T-helper 17 cell (primary cell): ENCODE results near the gene PGPEP1. TPM values are rescaled to one million over a fixed set of nuclear protein-coding genes. Genes with fewer than 3 reads are reported as not detected.

Experiments
- ATAC-seq: fragments of 150-1000 bp; cut with Tn5 transposase; 2 replicates; pipeline ENCODE4 v1.10.0; 2021; ENCODE audit warnings: mild to moderate bottlenecking, moderate library complexity
- DNase-seq, 3 donors: peaks; one replicate each; pipeline versions ENCODE4 v3.0.0 to v3.0.0-alpha.2; 2020 to 2021
- H3K9me3 ChIP-seq: one replicate; pipeline ENCODE4 v1.7.0; 2013; ENCODE audit warnings: low read length, mild to moderate bottlenecking; ENCODE audit not compliant: control insufficient read depth, poor library complexity, severe bottlenecking
- H3K27ac Mint-ChIP-seq: one replicate; pipeline ENCODE4 v1.8.0; 2022; ENCODE audit warnings: mild to moderate bottlenecking, moderate library complexity, mixed read lengths
- H3K27me3 Mint-ChIP-seq: one replicate; pipeline ENCODE4 v1.8.0; 2022; ENCODE audit warnings: mixed read lengths
- H3K36me3 Mint-ChIP-seq: one replicate; pipeline ENCODE4 v1.8.0; 2022; ENCODE audit warnings: low read depth, mixed read lengths
- H3K4me1 Mint-ChIP-seq: one replicate; pipeline ENCODE4 v1.8.0; 2022; ENCODE audit warnings: mild to moderate bottlenecking, mixed read lengths
- H3K4me3 Mint-ChIP-seq: one replicate; pipeline ENCODE4 v1.8.0; 2022; ENCODE audit warnings: mild to moderate bottlenecking, moderate library complexity, mixed read lengths
- total RNA-seq, 4 donors: library from RNA in 2 of 4; stranded (reverse) in 2 of 4; gene quantifications; one replicate each; pipeline ENCODE4 v1.2.3 and lab custom pipeline; 2022 to 2026

Gene PGPEP1
- total RNA-seq, 2 donors from 2014 or later = 22.0 to 28.3 TPM

DNA sequence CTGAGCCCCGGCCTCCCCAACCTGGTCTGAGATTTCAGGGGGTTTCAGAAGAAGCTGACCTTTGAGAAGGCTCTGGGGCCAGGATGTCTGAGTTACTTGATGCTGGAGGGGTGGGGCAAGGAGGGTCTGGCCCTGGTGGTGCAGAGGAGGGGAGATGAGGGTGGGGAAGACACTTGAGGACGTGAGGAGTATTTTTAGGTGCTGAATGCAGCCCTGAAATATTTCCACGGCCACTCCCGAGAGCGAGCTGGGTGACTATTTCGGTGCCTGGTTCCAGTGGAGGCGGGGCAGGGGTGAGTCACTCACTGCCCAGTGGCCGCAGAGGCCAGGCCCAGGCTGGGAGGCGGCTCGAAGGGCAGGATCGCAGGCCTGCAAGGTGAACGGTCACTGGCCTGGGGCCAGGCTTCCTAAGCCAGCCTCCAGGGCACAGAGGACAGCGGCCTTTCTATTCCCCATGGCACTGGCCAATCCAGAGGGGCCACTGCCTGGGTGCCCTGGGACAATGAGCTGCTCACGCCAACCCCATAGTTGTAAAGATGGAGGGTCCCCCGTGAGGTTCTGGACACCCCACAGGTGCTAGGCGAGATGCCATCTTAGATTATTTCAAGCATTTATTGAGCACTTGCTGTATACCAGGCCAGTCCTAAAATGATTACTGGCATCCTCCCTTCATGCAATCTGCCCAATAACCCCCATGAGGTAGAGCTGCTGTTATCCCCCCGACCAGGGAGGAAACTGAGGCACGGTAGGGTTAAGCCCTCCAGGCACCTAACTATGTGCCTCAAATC, 39.3 kb upstream of the PGPEP1 start:
- Mint-ChIP-seq H3K27me3 (no peaks in the 10 kb centered on the region), H3K27ac (peak overlapping the region; percentile 70), H3K4me1 (peaks cover 22% of the 10 kb centered on the region), H3K36me3 (peaks cover 4% of the 10 kb centered on the region), H3K4me3 (no peak overlapping the region)
- no peaks in the 10 kb centered on the region for H3K9me3 ChIP-seq
- DNase-seq (no peak), ATAC-seq (no peak)

DNA sequence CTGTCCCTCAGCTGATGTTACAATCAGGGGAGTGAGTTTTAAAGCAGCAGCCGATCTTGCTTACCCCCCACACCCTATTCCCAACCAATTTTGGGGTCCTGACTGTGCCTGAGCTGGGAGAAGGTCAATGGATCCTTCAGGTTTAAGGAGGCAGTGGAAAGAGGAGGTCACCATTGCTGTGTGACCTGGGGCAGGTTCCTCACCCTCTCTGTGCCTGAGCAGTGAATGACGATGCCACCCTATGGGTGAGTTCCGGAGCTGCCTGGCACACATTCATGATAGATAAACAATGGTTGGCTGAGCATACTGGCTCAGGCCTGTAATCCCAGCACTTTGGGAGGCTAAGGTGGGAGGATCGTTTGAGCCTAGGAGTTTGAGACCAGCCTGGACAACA, 38.7 kb upstream of the PGPEP1 start:
- Mint-ChIP-seq H3K27ac (peak overlapping the region; percentile 70), H3K4me1 (peaks cover 27% of the 10 kb centered on the region), H3K27me3 (no peaks in the 10 kb centered on the region), H3K4me3 (no peak overlapping the region), H3K36me3 (peaks cover 4% of the 10 kb centered on the region)
- DNase-seq = no peak
- H3K9me3 ChIP-seq = no peaks in the 10 kb centered on the region
- no peak for ATAC-seq

DNA sequence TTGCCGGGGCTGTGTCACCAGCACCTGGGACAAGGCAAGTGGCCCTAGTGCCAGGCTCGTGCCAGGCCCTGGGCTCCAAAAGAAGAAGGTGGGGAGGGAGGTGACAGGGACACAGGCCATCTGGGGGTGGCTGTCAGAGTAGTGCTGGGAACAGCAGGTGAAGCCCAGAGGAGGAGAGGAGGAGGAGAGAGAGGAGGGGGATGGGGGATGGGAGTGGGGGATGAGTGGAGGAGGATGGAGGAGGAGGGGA, 36.3 kb upstream of the PGPEP1 start:
- no peaks in the 10 kb centered on the region for H3K27me3 Mint-ChIP-seq
- H3K4me3 Mint-ChIP-seq = peak overlapping the region; percentile 97
- peaks cover 4% of the 10 kb centered on the region for H3K36me3 Mint-ChIP-seq
- H3K4me1 Mint-ChIP-seq = peaks cover 35% of the 10 kb centered on the region
- ATAC-seq (peak; percentile 2), DNase-seq (no peak)
- H3K9me3 ChIP-seq = no peaks in the 10 kb centered on the region
- H3K27ac Mint-ChIP-seq = peak overlapping the region; percentile 99

GRCh38 chr19:18304458-18305310, 35.7 kb upstream of the PGPEP1 start:
- H3K9me3 ChIP-seq = no peaks in the 10 kb centered on the region
- ATAC-seq (peak; percentile 75), DNase-seq (peak; percentile 62 to 71 (median 65))
- Mint-ChIP-seq H3K27ac (peak overlapping the region; percentile 99), H3K4me1 (peaks cover 35% of the 10 kb centered on the region), H3K27me3 (no peaks in the 10 kb centered on the region), H3K4me3 (peak overlapping the region; percentile 97), H3K36me3 (peaks cover 4% of the 10 kb centered on the region)

DNA sequence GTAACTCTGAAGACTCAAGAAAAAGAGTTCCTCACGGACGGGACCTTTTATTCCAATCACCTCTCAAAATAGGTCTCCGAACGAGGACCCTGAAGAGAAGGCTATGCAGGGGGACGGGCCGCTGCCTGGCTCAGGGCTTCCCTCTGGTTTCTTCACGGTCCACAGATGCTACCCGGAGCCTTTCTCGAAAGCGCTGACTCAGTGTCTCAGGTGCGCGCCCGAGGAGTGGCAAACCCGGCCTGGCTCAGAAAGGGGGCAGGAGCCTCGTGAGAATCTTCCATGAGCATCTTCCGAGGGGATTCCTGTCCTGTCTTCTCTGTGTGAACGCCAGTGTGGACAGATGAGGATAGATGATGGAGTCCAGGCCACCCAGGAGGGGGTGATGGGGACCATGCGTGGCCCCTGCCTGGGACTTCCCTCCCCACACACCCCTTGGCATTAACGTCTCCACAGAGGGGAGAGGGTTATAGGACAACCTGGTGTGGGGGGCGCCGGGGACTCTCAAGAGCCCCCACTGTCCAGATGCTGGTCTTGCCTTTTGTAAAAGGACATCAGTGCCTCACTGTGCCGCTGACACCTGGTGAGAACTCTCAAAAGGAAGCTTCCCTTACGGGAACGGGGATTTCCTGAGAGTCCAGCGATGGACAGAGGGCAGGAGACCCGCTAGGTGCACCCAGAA, 34.0 kb upstream of the PGPEP1 start:
- ATAC-seq (no peak), DNase-seq (no peak)
- Mint-ChIP-seq H3K4me3 (peak overlapping the region; percentile 97), H3K36me3 (peaks cover 4% of the 10 kb centered on the region), H3K27me3 (no peaks in the 10 kb centered on the region), H3K27ac (peak overlapping the region; percentile 99), H3K4me1 (peaks cover 37% of the 10 kb centered on the region)
- H3K9me3 ChIP-seq = no peaks in the 10 kb centered on the region

GRCh38 chr19:18306888-18307260, 33.5 kb upstream of the PGPEP1 start:
- ATAC-seq (no peak), DNase-seq (no peak)
- Mint-ChIP-seq H3K36me3 (peaks cover 4% of the 10 kb centered on the region), H3K27ac (peak overlapping the region; percentile 99), H3K27me3 (no peaks in the 10 kb centered on the region), H3K4me3 (peak overlapping the region; percentile 97), H3K4me1 (peaks cover 37% of the 10 kb centered on the region)
- no peaks in the 10 kb centered on the region for H3K9me3 ChIP-seq

DNA sequence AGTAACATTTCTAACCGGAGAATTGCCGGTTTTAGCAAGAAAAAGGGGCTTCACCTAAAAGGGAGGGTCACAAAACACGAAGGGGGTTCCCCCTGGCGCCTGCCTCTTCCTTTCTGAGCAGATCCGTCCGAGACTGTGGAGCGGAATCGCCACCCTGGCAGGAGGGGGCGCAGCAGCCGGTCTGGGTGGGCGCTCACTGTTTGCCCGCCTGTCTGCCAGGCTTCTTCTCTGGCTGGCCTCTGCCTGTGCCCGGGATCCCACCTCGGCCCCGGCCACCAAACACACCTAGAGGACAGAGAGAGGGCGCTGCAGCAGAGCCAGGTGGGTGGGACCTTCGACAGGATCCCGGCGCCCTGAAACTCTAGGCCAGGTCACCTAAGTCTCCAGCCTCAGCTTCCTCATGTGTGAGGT, 33.1 kb upstream of the PGPEP1 start:
- H3K27me3 Mint-ChIP-seq = no peaks in the 10 kb centered on the region
- H3K9me3 ChIP-seq = no peaks in the 10 kb centered on the region
- ATAC-seq (peak; percentile 21), DNase-seq (no peak)
- H3K4me3 Mint-ChIP-seq = peak overlapping the region; percentile 97
- H3K27ac Mint-ChIP-seq = peak overlapping the region; percentile 99
- peaks cover 4% of the 10 kb centered on the region for H3K36me3 Mint-ChIP-seq
- H3K4me1 Mint-ChIP-seq = peaks cover 37% of the 10 kb centered on the region

DNA sequence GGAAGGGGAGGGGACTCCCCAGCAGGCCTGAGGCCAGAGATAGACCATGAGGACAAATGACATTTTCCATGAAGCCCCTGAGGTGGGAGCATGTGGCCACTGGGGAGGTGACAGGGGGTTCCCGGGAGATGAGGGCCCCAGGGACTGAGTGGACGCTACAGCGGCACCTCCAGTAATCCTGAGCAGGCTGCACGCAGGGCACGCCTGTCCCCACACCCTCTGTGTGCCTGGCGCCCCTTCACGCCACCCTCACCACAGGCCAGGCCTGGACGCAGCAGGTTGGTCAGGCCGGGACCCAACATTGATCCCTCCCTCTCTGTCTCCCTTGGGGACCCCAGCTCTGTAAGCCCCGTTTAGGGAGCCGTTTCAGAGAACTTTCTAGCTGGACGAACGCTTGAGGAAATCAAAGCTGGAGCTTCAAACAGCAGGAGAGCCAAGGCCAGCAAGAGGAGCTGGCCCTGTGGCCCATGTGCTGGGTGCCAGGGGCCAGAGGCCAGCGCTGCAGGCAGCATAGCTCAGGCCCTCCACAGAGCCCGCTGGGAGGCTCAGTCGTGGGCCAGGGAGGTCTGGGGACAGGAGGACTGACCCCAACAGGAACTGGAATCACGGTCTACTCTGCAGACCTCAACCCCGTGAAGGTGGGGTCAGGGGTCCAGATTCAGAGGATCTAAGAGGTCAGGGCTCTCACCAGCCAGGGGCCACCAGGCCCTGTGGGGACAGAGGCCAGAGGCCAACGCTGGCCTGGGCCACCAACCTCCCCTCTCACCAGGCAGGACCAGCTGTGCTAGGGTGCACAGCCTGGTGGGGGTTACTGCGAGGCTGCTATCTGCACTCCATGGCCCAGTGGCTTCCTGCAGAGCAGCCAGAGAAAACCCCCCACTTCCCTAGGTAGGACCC, 32.1 kb upstream of the PGPEP1 start:
- H3K4me3 Mint-ChIP-seq = no peak overlapping the region
- H3K4me1 Mint-ChIP-seq = peaks cover 36% of the 10 kb centered on the region
- DNase-seq (no peak), ATAC-seq (no peak)
- H3K36me3 Mint-ChIP-seq = peaks cover 4% of the 10 kb centered on the region
- H3K27ac Mint-ChIP-seq = peak overlapping the region; percentile 99
- H3K27me3 Mint-ChIP-seq = no peaks in the 10 kb centered on the region
- no peaks in the 10 kb centered on the region for H3K9me3 ChIP-seq

DNA sequence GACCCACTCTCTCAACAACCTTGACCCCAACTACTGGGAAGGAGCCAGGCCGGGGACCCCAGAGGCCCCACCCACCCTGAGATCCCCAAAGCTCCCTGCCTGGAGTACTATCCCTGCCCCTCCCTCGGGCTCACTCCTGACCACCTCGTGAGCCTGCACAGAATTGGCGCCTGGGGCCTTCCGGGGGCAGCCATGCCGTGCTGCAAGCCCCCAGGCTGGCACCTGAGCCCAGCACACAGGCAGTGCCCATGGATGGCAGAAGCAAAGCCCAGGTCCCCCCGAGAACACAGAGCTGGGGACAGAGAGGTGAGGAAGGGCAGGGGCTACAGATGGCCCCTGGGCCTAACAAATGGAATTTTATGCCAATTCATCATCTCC, 31.5 kb upstream of the PGPEP1 start:
- H3K9me3 ChIP-seq = no peaks in the 10 kb centered on the region
- Mint-ChIP-seq H3K27ac (no peak overlapping the region), H3K36me3 (no peaks in the 10 kb centered on the region), H3K4me3 (no peak overlapping the region), H3K4me1 (peaks cover 29% of the 10 kb centered on the region), H3K27me3 (no peaks in the 10 kb centered on the region)
- no peak for DNase-seq
- no peak for ATAC-seq

GRCh38 chr19:18309525-18310064, 30.8 kb upstream of the PGPEP1 start:
- peaks cover 24% of the 10 kb centered on the region for H3K4me1 Mint-ChIP-seq
- no peak overlapping the region for H3K4me3 Mint-ChIP-seq
- H3K27ac Mint-ChIP-seq = no peak overlapping the region
- no peaks in the 10 kb centered on the region for H3K9me3 ChIP-seq
- DNase-seq (no peak), ATAC-seq (no peak)
- no peaks in the 10 kb centered on the region for H3K27me3 Mint-ChIP-seq
- H3K36me3 Mint-ChIP-seq = no peaks in the 10 kb centered on the region

GRCh38 chr19:18310118-18310909, 30.1 kb upstream of the PGPEP1 start:
- Mint-ChIP-seq H3K27me3 (no peaks in the 10 kb centered on the region), H3K27ac (no peak overlapping the region), H3K4me1 (peaks cover 17% of the 10 kb centered on the region), H3K36me3 (no peaks in the 10 kb centered on the region), H3K4me3 (no peak overlapping the region)
- ATAC-seq = no peak
- no peak for DNase-seq
- H3K9me3 ChIP-seq = no peaks in the 10 kb centered on the region

- no peaks in the 10 kb centered on the region for H3K36me3 Mint-ChIP-seq
- H3K27ac Mint-ChIP-seq = no peak overlapping the region
- DNase-seq = no peak
Measured at GRCh38 chr19:18310966-18311365, 29.4 kb upstream of the PGPEP1 start.

More at GRCh38 chr19:18310966-18311365, 29.4 kb upstream of the PGPEP1 start:
- H3K9me3 ChIP-seq = no peaks in the 10 kb centered on the region
- H3K4me3 Mint-ChIP-seq = no peak overlapping the region
- H3K27me3 Mint-ChIP-seq = no peaks in the 10 kb centered on the region
- ATAC-seq = no peak
- peaks cover 19% of the 10 kb centered on the region for H3K4me1 Mint-ChIP-seq
